Choroid plexus epithelial cell (primary cell): ENCODE data around the gene RBMS1.

Source experiments
- DNase-seq: peaks from one replicate; pipeline ENCODE4 v3.0.0-alpha.2; 2010; ENCODE audit warnings: low read depth
- H3K4me3 ChIP-seq: 2 replicates; pipeline ENCODE4 v1.5.1; 2011; ENCODE audit warnings: low read depth, mild to moderate bottlenecking, control low read depth, low read length, moderate library complexity
- CTCF ChIP-seq: conservative IDR thresholded peaks from 2 replicates; pipeline ENCODE4 v1.5.1; 2011; ENCODE audit warnings: low read depth, mild to moderate bottlenecking, control low read depth, inconsistent platforms, low read length, moderate library complexity

Gene RBMS1

GRCh38 chr2:160533482-160533881 is 39.9 kb upstream of the RBMS1 start:
- no peak for TF ChIP-seq CTCF
- no peak for DNase-seq
- no peak overlapping the region for H3K4me3 ChIP-seq

- no peak for DNase-seq
- H3K4me3 ChIP-seq = no peak overlapping the region
- TF ChIP-seq CTCF = no peak
Measured at GRCh38 chr2:160532388-160532787, 38.8 kb upstream of the RBMS1 start.

- no peak for TF ChIP-seq CTCF
- peak; percentile 86 for DNase-seq
- no peak overlapping the region for H3K4me3 ChIP-seq
Measured at GRCh38 chr2:160522951-160523710, 29.5 kb upstream of the RBMS1 start.

- TF ChIP-seq CTCF = no peak
- H3K4me3 ChIP-seq = no peak overlapping the region
- DNase-seq = no peak
Measured at GRCh38 chr2:160517731-160518130, 24.1 kb upstream of the RBMS1 start.

- peak; percentile 74 for DNase-seq
- no peak overlapping the region for H3K4me3 ChIP-seq
- no peak for TF ChIP-seq CTCF
Measured at GRCh38 chr2:160516547-160517365, 23.1 kb upstream of the RBMS1 start.

- no peak for DNase-seq
- TF ChIP-seq CTCF = no peak
- H3K4me3 ChIP-seq = no peak overlapping the region
Measured at GRCh38 chr2:160515120-160515519, 21.5 kb upstream of the RBMS1 start.
